DMS 273 (cell line): ENCODE measurements around the gene PIEZO1.

Source experiments
- DNase-seq: peaks from one replicate; lab custom pipeline; 2025; ENCODE audit not compliant: unreplicated experiment; lab: John Stamatoyannopoulos, UW

Gene PIEZO1

DNA sequence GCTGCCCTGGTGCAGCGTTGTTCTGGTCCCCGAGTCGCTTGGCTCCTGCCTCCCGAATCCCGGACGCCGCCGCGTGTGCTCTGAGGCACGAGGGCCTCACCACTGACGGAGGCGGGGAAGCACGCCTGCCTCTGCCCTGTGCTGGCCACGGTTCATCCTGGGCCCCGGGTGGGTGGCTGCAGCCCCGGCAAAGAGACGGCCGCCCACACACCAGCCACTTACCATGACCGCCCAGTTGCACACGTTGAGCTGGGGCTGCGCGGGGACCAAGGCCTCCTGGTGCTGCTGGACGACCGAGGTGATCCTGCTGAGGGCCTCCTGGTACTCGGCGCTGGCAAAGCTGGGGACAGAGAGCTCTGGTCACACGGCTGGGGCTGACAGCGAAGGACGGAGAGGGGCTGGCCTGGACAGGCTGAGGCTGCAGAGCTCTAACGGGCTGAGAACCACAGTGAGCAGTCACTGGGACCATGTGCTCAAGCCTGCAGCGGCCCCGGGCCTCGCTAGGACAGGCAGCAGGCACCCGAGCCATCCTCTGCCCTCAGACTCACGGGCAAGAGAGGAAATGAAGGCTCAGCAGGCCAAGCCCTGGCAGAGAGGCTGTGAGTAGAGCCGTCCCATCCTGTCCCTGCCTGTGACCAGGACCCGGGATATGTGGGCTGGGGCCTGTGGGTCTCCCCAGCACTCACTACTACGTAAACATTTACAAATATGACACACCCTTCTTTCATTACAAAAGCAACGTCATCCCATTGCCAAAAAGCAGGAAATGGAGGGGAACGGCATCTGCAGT, 33.0 kb upstream of the PIEZO1 start:
- DNase-seq: no peak

DNA sequence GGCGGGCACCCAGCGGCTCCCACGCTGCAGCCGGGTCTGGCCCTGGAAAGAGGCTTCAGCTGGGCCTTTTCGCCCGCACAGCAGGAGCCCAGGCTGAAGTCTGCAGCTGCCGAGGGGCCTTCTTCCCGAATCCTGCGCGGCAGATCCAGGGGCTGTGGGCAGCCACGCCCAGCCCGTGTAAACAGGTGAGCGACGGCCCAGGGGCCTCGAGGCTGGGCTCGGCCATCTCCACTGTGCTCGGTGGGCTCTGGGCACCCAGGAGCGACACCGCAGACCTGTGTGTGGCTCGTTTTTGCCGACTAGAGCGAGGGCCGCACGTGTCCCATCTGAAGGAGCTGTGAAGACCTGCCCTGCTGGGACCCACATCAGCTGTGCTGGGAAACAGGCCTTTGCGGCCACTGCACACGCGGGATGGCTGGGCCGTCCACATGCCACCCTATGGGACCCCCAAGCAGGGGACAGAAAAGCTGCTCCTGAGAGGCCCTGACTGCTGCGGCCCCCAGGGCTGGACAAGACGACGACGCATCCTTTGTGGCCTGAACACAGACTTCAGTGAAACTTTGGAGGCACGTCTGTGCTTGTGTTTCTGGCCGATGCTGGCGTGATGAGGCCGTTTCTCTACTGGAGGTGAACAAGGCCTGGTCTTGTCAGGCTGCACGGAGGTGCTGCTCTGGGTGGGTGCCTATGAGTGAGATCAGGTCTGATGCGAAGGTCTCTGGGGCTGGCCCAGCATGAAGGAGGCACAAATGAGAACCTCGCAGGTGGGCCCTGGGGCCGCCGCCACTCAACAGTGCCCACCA, 31.9 kb upstream of the PIEZO1 start:
- DNase-seq: no peak

DNA sequence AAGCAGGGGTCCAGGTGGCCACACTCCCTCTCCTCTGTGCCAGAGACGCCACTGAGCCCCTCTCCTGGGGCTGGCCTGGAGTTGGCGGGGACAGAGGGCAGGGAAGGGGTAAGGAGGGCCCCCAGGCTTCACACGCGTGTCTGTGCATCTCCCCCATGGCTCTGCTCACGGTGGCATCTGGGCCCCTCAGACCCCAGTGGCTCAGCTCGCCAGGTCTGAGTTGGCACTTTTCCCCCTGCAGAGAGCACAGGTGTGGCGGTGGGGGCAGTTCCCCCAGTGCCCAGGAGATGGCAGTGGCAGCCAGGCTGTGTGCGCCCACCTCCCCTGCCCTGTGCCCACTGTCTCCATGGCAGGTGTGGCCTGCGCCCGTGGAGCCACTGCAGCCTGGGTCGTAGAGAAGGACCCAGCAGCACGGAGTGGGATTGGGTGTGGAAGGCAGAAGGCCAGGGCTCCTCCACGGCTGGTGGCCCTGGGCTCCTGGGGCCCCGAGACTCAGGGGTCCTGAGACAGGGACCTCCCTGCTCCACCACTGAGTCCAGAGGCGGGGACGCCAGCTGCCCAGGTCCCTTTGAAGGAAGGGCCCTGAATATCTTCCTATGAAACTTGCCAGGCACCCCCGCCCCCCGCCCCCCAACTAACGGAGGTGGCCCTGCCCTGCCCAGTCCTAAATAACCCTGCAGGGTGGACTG, 31.0 kb upstream of the PIEZO1 start:
- DNase-seq: peak; percentile 83

DNA sequence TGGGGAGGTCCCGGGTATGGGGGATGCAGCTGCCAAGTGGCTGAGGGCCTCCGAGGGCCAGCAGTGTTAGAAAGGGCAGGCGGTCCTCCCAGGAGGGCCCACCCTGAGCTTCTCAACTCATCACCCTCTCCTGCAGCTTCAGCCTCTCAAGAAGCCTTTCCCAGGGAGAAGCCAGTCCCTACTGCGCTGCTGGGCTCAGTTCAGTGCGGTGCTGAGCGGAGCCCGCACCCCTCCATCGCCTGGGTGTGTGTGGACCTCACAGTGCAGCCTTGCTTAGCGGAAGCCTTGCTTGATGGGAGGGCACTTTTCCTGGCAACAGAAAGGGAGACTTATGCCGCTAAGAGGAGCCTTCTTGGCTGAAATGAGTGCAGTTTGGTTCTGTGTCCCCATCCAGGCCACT, 30.2 kb upstream of the PIEZO1 start:
- DNase-seq: no peak

DNA sequence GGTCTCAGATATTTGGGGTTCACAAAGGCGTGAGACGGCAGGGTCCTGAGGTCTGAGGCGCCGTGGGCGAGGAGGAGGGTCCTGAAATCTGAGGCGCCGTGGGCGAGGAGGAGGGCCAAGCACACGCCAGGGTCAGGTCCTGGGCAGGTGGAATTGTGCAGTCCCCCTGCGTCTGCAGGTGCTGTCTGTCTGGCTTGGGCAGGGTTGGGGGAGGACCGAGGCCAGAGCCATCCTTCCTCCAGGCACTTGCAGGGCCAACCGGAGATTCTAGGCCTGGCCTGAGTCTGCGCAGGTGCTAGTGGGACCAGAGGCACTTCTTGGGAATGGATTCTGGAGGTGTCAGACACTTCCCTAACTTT, 29.1 kb upstream of the PIEZO1 start:
- DNase-seq: no peak

DNA sequence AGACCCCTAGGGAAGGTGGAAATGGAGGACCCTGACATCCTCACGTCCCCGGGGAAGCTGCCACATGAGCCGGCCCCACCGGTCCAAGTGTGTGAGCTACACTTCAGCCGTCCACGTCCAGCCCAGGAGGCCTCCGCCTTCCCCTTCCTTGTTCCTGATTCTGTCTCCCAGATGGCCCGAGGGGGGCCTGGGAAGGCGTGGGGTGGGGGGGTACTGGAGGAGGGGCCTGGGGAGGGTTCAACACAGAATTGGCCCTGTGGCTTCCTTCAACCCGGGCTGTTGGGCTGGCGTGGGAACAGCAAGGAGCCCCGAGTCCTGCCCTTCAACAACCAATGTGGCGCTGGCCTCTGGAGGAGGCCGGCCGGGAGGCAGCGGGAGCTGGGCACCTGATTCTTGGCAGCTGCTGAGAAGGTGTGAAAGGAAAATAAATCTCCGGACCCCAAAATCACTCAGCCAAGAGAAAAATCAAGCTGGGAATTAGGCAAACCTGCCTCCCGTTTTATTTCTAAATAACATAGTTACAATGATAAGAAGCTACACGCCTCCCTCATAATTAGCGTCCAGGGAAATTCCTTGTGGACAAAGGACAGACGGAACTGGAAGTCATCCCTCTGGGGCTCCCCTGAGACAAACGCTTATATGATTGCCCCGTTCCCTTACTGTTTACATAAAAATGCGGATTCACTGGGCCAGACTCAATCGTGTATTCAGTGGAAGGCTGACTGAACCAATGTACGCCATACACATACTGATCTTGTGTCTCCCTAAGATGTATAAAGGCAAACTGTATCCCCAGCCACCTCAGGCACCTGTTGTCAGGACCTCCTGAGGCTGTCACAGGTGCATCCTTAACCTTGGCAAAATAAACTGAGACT, 28.5 kb upstream of the PIEZO1 start:
- DNase-seq: no peak

DNA sequence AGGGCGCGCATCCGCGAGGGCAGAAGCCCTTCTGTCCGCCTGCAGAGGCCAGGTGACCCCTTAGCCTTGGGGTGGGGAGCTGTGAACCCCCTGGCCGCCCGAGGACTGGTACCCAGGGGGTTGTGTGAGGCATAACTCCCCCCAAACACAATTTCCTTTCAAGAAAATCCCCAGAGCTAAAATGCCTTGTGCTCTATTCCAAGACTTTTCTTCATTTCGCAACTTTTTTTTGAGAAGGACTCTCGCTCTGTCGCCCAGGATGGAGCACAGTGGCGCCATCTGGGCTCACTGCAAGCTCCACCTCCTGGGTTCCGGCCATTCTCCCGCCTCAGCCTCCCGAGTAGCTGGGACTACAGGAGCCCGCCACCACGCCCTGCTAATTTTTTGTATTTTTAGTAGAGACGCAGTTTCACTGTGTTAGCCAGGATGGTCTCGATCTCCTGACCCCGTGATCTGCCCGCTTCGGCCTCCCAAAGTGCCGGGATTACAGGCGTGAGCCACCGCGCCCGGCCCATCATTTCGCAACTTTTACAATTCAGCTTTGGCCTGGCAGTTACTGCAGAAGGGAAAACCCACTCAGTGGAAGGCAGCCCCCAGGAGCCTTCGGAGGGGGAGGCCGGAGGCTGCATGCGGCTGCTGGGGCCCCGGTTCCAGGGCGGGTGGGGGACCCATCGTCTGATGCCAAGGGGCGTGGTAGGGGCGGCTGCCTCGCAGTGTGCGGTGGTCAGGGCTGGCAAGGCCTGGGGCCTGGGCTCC, 27.7 kb upstream of the PIEZO1 start:
- DNase-seq: peak; percentile 73

DNA sequence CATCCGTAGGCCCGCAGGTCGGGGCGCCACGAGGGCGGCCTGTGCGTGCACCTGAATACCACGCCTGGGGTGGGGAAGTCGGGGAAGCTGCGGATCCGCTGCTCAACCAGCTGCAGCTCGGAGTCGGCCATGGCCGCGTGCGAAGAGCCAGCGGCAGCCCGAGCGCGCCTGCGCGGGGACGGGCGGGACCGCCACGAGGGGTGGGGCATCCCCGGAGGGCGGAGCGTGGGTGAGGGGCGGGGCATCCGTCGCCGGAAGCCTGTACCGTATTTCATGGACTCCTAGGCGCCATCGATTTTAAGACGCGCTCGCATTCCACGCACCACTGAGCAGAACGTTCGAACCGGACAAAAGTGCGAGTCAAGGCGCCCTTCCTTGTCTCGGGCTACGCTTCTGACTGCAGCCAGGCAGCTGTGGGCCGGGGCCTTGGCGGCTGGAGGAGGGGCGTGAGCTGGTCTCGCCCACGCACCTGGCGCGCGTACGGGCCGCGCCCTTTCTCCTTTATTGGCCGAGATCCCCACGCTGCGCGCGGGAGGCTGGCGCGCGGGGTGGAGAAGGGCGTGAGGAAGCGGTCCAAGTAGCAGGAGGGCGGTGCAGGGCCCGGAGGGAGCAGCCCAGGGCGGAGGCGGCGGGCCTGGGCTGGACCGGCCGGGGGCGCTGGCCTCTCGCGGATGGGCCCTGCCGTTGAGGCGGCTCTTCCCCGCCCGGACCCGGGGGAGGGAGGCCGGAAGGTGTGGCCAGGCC, 26.9 kb upstream of the PIEZO1 start, which contains the start of gene APRT:
Gene APRT (minus strand): TSS at position 160 of the 744 bp plus-strand sequence. CDS start 29 bp downstream, at position 131.
- DNase-seq: peak; percentile 95

DNA sequence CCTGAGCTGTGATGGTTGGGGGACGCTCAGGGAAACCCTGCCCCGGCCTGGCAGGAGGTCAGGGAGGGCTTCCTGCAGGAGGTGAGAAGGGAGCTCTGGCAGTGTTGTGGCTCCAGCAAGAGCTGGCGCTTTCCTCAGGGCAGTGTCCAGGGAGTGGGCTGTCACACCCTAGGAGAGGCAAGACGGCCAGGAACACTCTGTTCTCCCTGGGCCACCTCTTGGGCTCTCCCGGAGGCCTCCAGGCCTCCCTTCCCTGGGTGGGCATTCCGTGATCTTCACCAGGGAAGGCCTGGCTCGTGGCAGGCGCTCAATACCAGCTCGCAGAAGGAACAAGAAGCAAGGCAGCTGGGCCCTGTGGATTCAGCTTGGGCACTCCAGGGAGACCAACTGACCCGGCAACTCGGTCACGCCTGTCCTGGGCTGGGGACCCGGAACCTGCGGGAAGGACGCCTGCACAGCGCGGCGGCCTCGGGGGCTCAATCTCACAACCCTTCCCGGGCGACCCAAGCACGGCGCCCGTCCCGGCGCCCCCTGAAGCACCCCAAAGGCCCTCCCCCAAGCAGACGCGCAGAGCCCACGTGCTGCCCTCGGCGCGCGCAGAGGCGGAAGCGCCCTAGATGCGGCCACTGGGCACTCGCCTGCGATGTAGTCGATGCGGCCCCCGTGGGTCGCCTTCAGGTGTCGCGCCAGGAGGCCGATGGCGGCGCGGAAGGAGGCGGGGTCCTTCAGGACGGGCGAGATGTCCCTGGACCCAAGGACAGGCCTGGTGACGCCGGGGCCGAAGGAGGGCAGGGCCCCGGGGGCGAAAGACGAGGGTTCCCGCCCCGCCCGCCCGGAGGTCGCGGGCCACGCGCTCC, 26.1 kb upstream of the PIEZO1 start:
- DNase-seq: peak; percentile 91

DNA sequence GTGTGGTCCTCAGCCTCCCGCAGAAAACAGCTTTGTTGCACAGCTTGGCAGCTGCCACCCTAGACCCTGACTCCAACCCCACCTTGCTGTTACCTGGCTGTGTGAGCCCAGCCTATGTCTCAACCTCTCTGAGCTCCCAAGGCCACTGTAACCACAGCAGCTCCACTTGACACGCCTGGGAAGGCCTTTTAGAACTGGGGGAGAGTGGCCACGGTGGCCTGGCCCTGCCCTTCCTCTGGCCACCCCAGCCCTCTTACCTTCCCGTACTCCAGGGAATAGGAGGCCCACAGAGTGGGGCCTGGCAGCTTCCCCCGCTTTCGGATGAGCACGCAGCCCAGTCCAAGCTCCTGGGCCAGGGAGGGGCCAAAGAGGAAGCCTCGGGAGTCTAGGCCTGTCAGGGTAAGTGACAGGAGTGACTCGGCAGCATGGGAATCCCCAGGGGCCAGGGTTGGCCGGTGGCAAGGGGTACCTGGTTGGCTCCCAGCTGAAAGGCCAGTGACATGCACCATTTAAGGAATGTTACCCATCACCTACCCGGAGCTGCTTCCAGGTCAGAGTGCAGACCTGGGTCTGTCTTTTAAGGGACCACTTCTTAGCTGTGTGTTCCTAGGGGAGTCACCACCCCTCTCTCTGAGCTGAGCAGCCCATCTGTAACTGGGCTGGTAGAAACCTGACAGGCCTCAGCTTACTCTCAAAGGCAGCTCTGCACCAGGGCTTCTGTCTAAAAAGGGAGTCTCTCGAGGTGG, 25.3 kb upstream of the PIEZO1 start:
- DNase-seq: peak; percentile 71

DNA sequence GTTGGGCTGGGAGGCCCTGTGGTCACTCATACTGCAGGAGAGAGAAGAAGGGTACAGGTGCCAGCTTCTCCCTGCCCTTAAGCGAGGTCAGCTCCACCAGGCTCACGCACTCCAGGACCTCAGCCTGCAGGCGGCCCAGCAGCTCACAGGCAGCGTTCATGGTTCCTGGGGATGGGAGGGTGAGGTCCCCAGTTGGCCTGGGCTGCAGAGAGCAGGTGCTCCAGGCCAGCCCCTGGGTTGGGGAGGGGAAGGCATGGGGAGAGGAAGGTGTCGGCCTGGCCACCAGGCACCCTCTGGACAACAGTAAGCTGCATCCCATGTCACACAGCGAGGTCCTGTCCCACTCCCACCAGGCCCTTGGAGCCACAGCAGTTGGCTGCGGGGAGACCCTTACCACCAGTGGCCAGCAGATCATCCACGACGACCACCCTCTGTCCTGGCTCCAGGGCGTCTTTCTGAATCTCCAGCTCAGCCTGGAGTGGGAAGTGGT, 24.7 kb upstream of the PIEZO1 start:
- DNase-seq: peak; percentile 62

DNA sequence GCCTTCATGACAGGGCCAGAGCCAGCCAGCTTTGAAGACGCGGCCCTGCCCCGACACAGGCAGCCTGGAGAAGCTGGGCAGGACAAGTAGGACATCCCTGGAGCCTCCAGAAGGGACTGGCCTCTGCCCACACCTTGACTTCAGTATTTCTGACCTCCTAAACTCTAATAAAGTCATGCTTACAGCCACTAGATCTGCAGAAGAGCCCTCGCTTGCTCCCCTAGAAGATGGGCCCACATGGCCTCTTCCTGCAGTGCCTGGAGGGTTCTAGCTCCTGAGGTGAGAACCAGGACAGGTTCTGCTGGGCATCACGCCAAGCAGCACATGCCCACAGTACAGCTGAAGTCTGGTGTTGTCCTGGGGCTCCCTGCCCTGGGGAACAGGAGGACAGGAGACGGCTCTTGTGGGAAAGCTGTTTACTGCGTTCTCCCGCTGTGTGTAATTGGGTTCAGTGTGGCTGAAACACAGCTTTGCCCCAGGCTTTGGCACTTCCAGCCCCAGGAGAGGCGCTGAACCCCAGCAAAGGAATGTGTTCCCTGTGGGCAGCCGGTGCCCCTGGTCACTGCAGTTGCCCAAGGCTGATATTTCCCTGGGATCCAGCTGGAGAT, 24.2 kb upstream of the PIEZO1 start:
- peak; percentile 68 for DNase-seq

DNA sequence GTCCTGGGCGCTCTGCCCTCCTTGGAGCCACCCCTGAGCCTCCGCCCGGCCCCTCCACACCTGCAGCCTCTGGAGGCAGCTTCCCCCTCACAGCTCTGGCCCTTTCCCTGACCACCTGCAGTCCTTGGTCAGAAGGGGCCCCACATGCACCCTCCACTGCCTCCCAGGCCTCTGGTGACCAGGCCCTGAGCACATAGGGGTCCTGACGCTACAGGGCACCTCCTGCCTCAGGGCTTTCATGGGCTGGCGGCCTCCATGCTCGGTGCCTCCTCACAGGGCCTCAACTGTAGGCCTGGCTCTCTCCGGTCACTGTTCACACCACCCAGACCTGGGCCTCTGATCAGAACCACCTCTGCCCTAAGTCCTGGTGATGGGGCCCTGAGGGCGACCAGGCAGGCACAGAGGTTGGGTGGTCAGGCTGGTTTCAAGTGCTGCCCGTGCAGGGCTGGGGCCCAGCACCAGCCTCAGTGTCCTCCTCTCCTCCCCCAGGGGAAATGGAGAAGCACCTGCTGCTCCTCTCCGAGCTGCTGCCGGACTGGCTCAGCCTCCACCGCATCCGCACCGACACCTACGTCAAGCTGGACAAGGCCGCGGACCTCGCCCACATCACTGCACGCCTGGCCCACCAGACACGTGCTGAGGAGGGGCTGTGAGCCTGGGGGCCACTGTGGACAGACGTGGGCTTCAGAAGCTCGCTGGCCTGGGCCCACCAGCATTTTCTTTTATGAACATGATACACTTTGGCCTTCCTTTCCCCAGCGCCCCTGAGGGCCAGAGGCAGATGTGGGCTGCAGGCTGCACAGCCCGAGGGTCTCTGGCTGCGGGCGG, 22.8 kb upstream of the PIEZO1 start:
- DNase-seq: no peak

DNA sequence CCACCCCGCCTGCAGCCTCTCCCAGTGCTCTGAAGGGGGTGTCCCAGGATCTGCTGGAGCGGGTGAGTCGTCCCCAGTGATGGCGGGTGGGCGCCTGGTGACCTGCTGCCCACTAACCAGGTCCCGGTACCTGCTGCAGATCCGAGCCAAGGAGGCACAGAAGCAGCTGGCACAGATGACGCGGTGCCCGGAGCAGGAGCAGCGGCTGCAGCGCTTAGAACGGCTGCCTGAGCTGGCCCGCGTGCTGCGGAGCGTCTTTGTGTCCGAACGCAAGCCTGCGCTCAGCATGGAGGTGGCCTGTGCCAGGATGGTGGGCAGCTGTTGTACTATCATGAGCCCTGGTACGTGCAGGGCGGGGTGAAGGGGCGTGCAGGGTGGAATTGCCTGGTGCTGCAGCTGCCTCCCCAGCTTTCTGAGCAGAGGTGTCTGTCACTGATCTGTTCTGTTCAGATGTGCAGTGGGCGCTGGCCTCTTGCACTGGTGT, 22.2 kb upstream of the PIEZO1 start:
- peak; percentile 71 for DNase-seq

DNA sequence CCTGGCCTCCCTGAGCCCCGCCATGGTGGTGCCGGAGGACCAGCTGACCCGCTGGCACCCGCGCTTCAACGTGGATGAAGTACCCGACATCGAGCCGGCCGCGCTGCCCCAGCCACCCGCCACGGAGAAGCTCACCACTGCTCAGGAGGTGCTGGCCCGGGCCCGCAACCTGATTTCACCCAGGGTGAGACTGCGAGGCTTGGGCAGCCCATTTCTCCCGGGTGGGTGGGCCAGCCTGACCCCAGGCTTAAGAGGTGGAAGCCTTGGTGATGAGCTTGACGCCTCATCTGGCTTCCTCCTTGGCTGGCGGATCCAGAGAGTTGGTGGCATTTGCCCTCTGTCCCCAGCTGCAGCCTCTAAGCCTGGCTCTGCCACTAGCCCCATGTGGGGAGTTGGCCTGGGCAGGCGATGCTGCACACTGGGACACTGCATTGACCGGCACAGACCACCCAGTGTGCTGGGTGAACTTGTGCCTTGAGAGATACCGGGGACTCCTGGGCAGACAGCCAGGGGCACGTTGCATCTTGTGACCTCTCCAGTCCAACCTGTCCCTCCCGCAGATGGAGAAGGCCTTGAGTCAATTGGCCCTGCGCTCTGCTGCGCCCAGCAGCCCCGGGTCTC, 21.6 kb upstream of the PIEZO1 start:
- peak; percentile 70 for DNase-seq
